Kasumi-1 (cell line): ENCODE data around the gene TEX2.
"Not testable (repeated sequence)": the region's sequence is repeated elsewhere in the genome, so short reads cannot be mapped to it uniquely, and the experiment has no call there.

Experiments
- DNase-seq, 2 experiments: peaks; one replicate each; lab custom pipeline; 2025; lab: John Stamatoyannopoulos, UW

The TEX2 gene

DNA sequence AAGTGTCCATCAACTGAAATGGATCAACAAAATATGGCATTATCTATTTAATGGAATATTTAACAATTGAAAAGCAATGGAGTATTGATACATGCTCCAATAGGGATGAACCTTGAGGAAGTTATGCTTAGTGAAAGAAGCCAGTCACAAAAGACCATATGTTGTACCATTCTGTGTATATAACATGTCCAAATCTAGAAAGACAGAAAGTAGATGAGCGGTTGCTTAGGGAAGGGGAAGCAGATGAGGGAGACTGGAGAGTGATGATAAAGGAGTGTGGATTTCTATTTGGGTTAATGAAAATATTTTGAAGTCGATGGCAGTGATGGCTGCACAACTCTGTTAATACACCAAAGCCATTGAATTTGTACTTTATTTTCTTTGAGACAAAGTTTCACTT lies 124.6 kb downstream of the TEX2 start:
- DNase-seq: no peak

DNA sequence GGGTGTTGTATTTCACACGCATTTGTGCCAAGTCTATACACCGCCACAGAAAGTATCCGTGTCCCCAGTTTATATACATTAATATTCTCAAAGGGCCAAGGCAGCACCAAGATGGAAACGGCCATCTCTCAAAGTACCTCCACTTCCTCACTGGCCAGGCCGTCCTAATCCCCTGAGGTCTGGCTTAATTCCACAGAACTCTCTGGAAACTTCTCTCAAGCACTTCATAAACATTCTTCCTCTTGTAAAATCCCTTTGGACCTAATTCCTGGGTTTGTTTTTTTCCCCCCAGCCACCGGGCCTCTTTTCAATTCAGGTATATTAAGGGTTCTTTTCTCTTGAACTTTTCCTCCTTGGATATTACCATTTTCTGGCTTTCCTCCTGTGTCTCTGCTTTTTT lies 128.1 kb downstream of the TEX2 start:
- DNase-seq: no peak

- DNase-seq: no peak
These were observed 128.7 kb downstream of the TEX2 start for GRCh38 chr17:64134216-64134970.

GRCh38 chr17:64133546-64134215 lies 129.4 kb downstream of the TEX2 start:
- DNase-seq: peak; percentile 88 to 98

GRCh38 chr17:64131606-64132270 lies 131.3 kb downstream of the TEX2 start:
- no peak for DNase-seq

DNA sequence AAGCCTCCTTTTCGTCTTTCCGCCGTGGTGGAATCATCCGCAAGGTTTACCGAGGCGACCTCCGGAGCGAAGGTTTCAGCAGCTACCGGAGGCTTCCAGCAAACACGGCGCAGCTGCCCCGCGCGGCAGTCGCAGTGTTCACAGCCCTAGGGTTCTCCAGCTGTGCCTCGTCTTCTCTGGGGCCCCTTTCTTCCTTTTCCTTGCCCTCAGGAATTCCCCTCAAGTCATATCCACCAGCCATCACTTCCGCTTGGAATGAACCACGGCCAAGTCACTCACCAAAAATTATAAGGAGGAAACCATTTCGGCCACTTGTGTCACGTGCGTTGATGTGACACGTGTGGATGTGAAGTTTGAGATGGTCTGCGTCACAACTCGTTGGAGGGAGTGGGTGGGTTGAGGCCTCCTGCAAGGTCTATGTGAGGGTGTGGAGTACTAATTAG lies 132.5 kb downstream of the TEX2 start:
- DNase-seq: no peak

DNA sequence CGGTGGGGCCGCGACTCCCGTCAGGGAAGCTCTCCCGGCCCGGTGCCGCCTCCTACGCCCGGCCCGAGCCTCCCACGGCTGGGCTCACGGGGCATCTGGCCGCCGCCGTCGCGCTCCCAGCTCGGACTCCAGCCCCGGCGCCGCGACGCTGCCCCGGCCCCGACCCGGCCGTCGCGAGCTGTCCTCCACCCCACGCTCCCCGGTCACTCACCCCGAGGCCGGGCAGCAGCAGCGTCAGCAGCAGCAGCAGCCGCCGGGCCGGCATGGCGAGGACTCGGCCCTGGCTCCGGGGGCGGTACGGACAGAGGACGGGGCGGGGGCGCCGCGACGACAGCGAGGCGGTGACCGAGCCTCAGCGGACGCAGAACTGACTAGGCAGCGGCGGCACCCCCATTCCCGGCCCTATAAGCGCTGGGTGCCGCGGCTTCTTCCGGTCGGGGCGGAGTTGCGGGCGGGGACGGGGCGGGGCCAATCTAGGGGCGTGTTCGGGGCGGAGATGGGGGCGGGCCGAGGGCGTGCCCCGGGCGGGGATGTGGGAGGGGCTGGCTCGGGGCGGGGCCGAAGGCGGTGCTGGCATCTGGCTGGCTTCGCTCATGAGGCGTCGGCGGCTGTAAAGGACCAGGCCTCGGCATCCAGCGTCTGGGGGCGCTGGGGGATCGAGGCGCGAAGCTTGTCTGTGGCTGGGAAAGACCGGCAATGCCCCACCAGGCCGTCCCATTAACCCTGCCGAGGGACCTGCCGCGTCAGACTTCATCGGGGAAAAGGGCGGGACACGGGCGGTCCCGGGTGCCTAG lies 133.1 kb downstream of the TEX2 start, which contains the start of gene ERN1:
TSS of gene ERN1 (minus strand) at position 380 of the 794 bp plus-strand sequence. CDS start at position 265, 115 bp downstream.
- peak; percentile 92 for DNase-seq

DNA sequence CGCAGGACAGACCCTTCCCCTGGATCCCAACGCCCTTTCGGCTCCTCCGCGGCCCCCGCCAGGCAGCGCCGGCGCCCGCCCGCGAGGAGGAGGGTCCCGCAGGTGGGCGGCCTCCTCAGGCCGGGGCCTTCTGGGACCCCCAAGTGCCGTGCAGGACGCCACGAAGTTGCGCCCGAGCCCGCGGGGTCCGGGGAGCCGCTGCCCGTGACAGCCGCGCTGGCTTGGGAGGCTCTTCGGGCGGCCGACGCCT lies 133.6 kb downstream of the TEX2 start:
- no peak for DNase-seq

GRCh38 chr17:64128787-64129514 lies 134.1 kb downstream of the TEX2 start:
- DNase-seq: peak; percentile 31 to 44

- DNase-seq: no peak
These were observed 136.1 kb downstream of the TEX2 start for GRCh38 chr17:64126918-64127317.

DNA sequence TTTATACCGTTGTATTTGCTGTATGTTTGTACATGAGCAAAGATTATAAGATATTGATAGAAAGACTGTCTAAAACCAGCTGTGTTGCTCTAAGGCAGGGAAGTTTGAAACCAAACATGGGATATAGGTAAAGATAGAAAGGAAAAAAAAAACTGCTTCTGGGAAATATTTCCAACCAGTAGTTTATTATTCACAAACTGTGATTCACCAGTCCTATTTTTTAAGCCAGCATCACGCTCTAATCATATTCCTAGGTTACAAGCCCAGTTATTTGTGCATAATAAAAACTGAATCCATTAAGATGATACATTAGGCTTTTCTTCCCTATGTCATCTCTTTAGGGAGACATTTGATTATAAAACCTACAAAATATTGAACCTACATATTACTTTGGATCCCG lies 137.1 kb downstream of the TEX2 start:
- DNase-seq: no peak

DNA sequence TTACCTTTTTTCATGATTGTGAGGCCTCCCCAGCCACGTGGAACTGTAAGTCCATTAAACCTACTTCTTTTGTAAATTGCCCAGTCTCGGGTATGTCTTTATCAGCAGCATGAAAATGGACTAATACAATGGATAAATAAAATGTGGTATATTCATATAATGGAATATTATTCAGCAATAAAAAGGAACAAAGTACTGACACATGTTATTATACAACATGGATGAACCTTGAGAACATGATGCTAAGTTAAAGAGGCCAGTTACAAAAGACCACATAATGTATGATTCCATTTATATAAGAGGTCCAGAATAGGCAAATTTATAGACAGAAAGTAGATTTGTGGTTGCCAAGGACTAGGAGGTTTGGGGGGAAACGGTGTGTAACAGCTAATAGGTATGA lies 138.5 kb downstream of the TEX2 start:
- no peak for DNase-seq

DNA sequence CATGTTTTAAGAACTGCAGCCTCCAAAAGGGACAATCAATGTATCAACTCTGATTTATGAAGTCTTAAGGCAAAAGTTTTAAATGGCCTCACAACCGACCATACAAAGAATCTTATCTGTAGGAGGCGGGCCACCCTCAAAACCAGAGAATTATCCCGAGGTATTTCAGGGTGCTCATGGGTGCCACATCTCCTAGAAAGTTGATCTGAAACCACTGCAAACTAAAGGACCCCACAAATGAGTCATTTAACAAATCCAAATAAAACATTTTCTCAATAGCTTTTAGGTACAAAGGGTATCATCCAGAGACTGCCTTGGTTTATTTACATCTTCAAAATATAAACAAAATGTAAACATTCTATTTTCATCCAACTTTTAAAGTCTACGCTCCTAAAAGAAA lies 139.9 kb downstream of the TEX2 start:
- no peak for DNase-seq

DNA sequence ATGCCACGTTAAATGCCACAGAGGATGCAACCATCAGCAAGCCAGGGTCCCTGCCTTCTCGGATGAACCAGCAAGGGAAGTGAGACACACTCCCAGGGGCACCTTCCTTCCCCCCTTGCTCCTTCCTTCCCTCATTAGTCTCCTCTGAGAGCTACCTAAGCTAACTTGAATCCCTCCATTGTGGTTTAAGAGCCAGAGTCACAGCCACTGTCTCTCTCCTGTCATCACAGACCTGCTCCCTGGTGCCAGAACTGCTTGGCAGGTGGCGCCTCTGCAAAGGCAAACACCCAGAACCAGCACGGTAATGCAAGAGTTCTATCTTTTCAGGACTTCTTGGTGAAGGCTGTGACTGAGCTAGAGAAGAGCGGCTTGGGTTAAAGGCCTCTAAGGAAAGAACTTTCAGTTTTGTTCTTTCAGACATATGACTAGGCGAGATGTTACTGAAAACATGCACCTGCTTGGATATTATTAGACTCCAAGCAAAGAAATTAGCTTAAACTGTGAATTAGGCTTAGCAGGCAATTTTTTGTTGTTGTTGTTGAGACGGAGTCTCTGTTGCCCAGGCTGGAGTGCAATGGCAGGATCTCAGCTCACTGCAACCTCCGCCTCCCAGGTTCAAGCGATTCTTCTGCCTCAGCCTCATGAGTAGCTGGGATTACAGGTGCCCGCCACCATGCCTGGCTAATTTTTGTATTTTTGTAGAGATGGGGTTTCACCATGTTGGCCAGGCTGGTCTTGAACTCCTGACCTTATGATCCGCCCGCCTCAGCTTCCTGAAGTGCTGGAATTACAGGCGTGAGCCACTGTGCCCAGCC lies 141.9 kb downstream of the TEX2 start:
- not testable (repeated sequence) for DNase-seq

- DNase-seq: no peak
These were observed 142.8 kb downstream of the TEX2 start for GRCh38 chr17:64120159-64120810.

GRCh38 chr17:64117981-64118979 lies 144.8 kb downstream of the TEX2 start:
- DNase-seq: peak; percentile 63 to 72

DNA sequence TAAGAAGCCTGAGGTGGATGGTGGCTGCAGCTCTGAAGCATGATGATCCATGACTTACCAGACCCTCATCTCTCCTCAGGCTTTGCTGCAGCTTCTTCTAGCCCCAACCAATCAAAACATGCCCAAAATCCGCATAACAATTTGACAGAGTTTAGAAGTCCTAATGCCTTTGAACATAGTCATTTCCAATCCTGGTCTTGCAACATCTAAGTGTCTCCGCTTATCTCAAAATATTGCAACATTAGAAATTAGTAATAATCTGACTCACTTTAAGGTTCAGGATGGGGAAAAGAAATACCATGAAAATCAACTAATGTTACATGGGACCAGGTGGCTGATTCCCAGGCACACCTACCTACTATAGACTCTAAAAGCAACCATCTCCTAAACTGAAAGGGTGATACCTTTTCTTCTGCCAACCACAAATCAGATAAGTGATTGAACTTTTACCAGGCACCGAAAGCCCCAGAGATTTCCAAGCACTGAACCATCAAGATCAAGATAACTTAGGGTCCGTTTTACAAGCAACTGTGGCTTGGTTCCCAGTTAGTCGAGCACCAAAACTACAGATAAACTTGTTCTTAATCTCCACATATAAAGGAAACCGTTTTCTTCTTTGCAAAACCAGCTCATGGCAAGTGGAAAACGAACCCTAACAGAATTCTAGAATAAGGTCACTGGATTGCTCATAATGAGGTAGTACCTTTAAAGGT lies 147.1 kb downstream of the TEX2 start:
- no peak for DNase-seq

DNA sequence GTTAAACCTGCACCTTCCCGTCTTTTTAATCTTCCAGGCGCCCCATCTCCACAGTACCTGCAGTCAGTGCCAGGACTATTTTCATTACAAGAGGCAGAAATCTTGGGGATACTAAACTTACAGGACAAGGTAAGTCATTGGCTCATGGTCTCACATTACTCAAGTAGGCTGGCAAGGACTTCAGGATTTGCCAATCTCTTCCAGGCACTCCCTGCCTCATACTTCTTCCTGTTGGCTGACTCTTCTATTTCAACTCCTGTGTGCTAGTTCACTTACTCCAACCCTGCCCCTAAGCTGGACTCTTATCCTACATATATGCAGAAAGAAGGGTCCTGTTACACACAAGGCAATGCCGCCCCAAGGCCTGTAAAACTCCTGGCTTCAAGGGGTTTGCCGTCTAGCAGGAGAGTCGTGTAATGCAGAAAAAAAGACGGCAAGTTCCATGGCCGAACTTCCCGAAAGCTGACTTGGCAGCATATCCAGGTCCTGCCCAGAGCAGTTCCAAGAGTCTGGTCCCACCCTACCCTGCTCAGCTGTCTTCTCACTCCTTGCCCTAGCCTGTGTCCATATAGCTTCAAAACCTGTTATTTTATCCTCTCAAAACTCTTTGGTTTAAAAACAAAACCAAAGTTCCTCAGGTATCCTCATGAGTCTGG lies 147.9 kb downstream of the TEX2 start:
- DNase-seq: no peak
